ENCODE data around the gene STPG3. TPM values are rescaled to one million over a fixed set of nuclear protein-coding genes. Genes with fewer than 3 reads are reported as not detected.

STPG3 gene
- total and polyA plus RNA-seq, 2 of the 13 experiments (the other 11 are each of a cell fraction or from before 2014, with no cell fraction given), result not detected

GRCh38 chr9:137277329-137278041 is 26.4 kb downstream of the STPG3 start, which contains the start of gene TOR4A (continued):
- TF ChIP-seq NFAT5 (CRISPR knock-in tag; IDR thresholded peaks at IDR 0.05) (no peak), FOXK2 (IDR thresholded peaks at IDR 0.05) (no peak), ZNF121 (CRISPR knock-in tag; IDR thresholded peaks at IDR 0.05) (0 out of 2 replicates have a peak, but pooled peaks have one; percentile 21), KIAA2018 (CRISPR knock-in tag; IDR thresholded peaks at IDR 0.05; ENCODE audit: borderline replicate concordance) (no peak; the same call in 1 of the 2 replicates), ZNF331 (CRISPR knock-in tag; IDR thresholded peaks at IDR 0.05) (peak; percentile 41; the same call in 1 of the 2 replicates), ZNF598 (CRISPR knock-in tag; IDR thresholded peaks at IDR 0.05; ENCODE audit: borderline replicate concordance) (no peak), POLR2G (IDR thresholded peaks at IDR 0.05; ENCODE audit: low read depth, low read length) (peak; percentile 84), HDAC2 (CRISPR knock-in tag; IDR thresholded peaks at IDR 0.05) (peak; percentile 66; the same call in 1 of the 2 replicates), ZNF460 (CRISPR knock-in tag; IDR thresholded peaks at IDR 0.05; ENCODE audit: borderline replicate concordance) (peak; percentile 71), ZNF101 (CRISPR knock-in tag; IDR thresholded peaks at IDR 0.05; ENCODE audit: borderline replicate concordance, low read depth) (no peak), NR2C2 (CRISPR knock-in tag; IDR thresholded peaks at IDR 0.05; ENCODE audit: borderline replicate concordance) (no peak), SOX6 (IDR thresholded peaks at IDR 0.05) (no peak), SOX6 (CRISPR knock-in tag; IDR thresholded peaks at IDR 0.05) (peak; percentile 43), ZNF225 (CRISPR knock-in tag; IDR thresholded peaks at IDR 0.05) (no peak), KAT2B (IDR thresholded peaks at IDR 0.05; ENCODE audit: borderline replicate concordance, low read depth, low read length) (no peak), MTF1 (CRISPR knock-in tag; IDR thresholded peaks at IDR 0.05) (no peak), ZZZ3 (CRISPR knock-in tag; IDR thresholded peaks at IDR 0.05; ENCODE audit: borderline replicate concordance) (no peak; the same call in 1 of the 2 replicates)

All from HepG2 (cell line).